DND-41 (cell line): ENCODE data around the gene KCNMA1.

Experiments used
- ATAC-seq: fragments of 200-7000 bp; cut with Tn5 transposase; 3 replicates; pipeline ENCODE4 v1.9.1; 2021; ENCODE audit warnings: low read depth; ENCODE audit not compliant: insufficient read depth
- DNase-seq: peaks from one replicate; pipeline ENCODE4 v3.0.0-alpha.2; 2020
- H2AFZ ChIP-seq: 2 replicates; pipeline ENCODE4 v1.6.0; 2012; ENCODE audit warnings: low read depth, low read length
- H3K27ac ChIP-seq: 2 replicates; pipeline ENCODE4 v1.5.1; 2012; ENCODE audit warnings: low read length, inconsistent platforms
- H3K27me3 ChIP-seq: fragments of 200-600 bp; sonication (generic); 2 replicates; pipeline ENCODE4 v1.6.0; 2012; ENCODE audit warnings: low read length, mild to moderate bottlenecking, inconsistent platforms; ENCODE audit not compliant: insufficient read depth, poor library complexity
- H3K36me3 ChIP-seq: 2 replicates; pipeline ENCODE4 v1.5.1; 2012; ENCODE audit warnings: low read length, inconsistent platforms; ENCODE audit not compliant: insufficient read depth
- H3K4me1 ChIP-seq: 2 replicates; pipeline ENCODE4 v1.5.1; 2012; ENCODE audit warnings: mild to moderate bottlenecking, low read length; ENCODE audit not compliant: insufficient read depth
- H3K4me2 ChIP-seq: 2 replicates; pipeline ENCODE4 v1.6.0; 2012; ENCODE audit warnings: mild to moderate bottlenecking, moderate library complexity, low read length, inconsistent platforms; ENCODE audit not compliant: insufficient read depth
- H3K4me3 ChIP-seq, 2 experiments: fragments of 200-600 bp in 1 of 2; shearing (Covaris generic) in 1 of 2; 2 replicates each; pipeline ENCODE4 v1.5.1; 2012 to 2016; ENCODE audit warnings: inconsistent platforms in 2 of 2, low read length in 2 of 2, mild to moderate bottlenecking in 2 of 2, low read depth in 1 of 2, moderate library complexity in 1 of 2
- H3K79me2 ChIP-seq: 2 replicates; pipeline ENCODE4 v1.6.0; 2012; ENCODE audit warnings: low read length, inconsistent platforms; ENCODE audit not compliant: insufficient read depth
- H3K9ac ChIP-seq: 2 replicates; pipeline ENCODE4 v1.6.0; 2012; ENCODE audit warnings: low read depth, mild to moderate bottlenecking, inconsistent platforms, low read length, moderate library complexity
- H3K9me3 ChIP-seq: 2 replicates; pipeline ENCODE4 v1.5.1; 2012; ENCODE audit warnings: low read length, moderate library complexity, mild to moderate bottlenecking, inconsistent platforms; ENCODE audit not compliant: insufficient read depth, severe bottlenecking
- H4K20me1 ChIP-seq: 2 replicates; pipeline ENCODE4 v1.6.0; 2012; ENCODE audit warnings: low read length; ENCODE audit not compliant: insufficient read depth
- EZH2 ChIP-seq: IDR thresholded peaks from 3 replicates; pipeline ENCODE4 v1.6.1; 2012; ENCODE audit warnings: borderline replicate concordance, low read depth, mild to moderate bottlenecking, moderate library complexity, low read length, inconsistent platforms; ENCODE audit not compliant: severe bottlenecking
- TF ChIP-seq, protein P1 (sequence below): IDR thresholded peaks from 2 replicates; pipeline ENCODE4 v1.5.1; 2012; ENCODE audit warnings: borderline replicate concordance, low read length, moderate library complexity, mild to moderate bottlenecking; ENCODE audit not compliant: poor library complexity, severe bottlenecking; ENCODE audit errors: extremely low read depth

KCNMA1 gene

GRCh38 chr10:77501152-77501845 is 136.3 kb downstream of the KCNMA1 start:
- H3K79me2 ChIP-seq: no peaks in the 10 kb centered on the region
- H2AFZ ChIP-seq: no peak overlapping the region
- no peaks in the 10 kb centered on the region for H4K20me1 ChIP-seq
- no peak overlapping the region for H3K9ac ChIP-seq
- H3K4me1 ChIP-seq: no peaks in the 10 kb centered on the region
- no peak overlapping the region for H3K4me3 ChIP-seq
- no peak overlapping the region for H3K27ac ChIP-seq
- TF ChIP-seq EZH2: no peak
- TF ChIP-seq, protein P1, sequence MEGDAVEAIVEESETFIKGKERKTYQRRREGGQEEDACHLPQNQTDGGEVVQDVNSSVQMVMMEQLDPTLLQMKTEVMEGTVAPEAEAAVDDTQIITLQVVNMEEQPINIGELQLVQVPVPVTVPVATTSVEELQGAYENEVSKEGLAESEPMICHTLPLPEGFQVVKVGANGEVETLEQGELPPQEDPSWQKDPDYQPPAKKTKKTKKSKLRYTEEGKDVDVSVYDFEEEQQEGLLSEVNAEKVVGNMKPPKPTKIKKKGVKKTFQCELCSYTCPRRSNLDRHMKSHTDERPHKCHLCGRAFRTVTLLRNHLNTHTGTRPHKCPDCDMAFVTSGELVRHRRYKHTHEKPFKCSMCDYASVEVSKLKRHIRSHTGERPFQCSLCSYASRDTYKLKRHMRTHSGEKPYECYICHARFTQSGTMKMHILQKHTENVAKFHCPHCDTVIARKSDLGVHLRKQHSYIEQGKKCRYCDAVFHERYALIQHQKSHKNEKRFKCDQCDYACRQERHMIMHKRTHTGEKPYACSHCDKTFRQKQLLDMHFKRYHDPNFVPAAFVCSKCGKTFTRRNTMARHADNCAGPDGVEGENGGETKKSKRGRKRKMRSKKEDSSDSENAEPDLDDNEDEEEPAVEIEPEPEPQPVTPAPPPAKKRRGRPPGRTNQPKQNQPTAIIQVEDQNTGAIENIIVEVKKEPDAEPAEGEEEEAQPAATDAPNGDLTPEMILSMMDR: no peak
- H3K27me3 ChIP-seq: peaks cover 15% of the 10 kb centered on the region
- ATAC-seq (no peak), DNase-seq (no peak)
- H3K9me3 ChIP-seq: no peaks in the 10 kb centered on the region
- no peaks in the 10 kb centered on the region for H3K36me3 ChIP-seq
- no peak overlapping the region for H3K4me2 ChIP-seq

DNA sequence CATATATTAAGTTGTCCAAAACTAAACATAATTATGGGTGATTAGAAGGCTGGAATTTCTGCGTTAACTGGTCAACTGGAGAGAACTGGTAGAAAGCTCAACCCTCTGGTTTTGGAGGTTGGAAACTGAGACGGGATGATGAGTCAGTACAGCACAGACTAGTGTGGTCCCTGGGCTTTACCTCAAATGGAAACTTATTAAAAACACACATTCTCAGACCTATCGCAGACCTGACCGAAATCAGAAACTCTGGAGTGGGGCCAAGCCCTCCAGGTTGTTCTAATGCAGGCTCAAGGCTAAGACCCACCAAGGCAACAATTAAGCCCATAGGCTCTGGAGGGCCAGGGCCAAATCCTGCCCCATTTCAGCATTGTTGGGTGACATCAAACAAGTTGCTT is 136.9 kb downstream of the KCNMA1 start:
- Histone ChIP-seq H3K4me2 (no peak overlapping the region), H3K9ac (no peak overlapping the region), H3K27me3 (peaks cover 10% of the 10 kb centered on the region), H3K4me3 (no peak overlapping the region), H3K9me3 (no peaks in the 10 kb centered on the region), H2AFZ (no peak overlapping the region), H4K20me1 (no peaks in the 10 kb centered on the region), H3K4me1 (no peaks in the 10 kb centered on the region), H3K79me2 (no peaks in the 10 kb centered on the region), H3K27ac (no peak overlapping the region), H3K36me3 (no peaks in the 10 kb centered on the region)
- ATAC-seq: no peak
- TF ChIP-seq, protein P1: no peak
- no peak for TF ChIP-seq EZH2
- no peak for DNase-seq

- Histone ChIP-seq H2AFZ (no peak overlapping the region), H4K20me1 (no peaks in the 10 kb centered on the region; the same call in 1 of the 2 replicates), H3K27me3 (peaks cover 7% of the 10 kb centered on the region), H3K4me2 (no peak overlapping the region), H3K36me3 (no peaks in the 10 kb centered on the region), H3K79me2 (no peaks in the 10 kb centered on the region), H3K9ac (no peak overlapping the region), H3K27ac (no peak overlapping the region), H3K4me3 (no peak overlapping the region), H3K9me3 (no peaks in the 10 kb centered on the region), H3K4me1 (no peaks in the 10 kb centered on the region)
- DNase-seq (no peak), ATAC-seq (no peak)
- TF ChIP-seq, protein P1: no peak
- no peak for TF ChIP-seq EZH2
These were observed 138.8 kb downstream of the KCNMA1 start for GRCh38 chr10:77498829-77499228.
